HG03439 (cell line): ENCODE results near the gene TMEM255B.
"Not testable (repeated sequence)": the region's sequence is repeated elsewhere in the genome, so short reads cannot be mapped to it uniquely, and the experiment has no call there.

ENCODE experiments used
- ATAC-seq: cut with Tn5 transposase; IDR thresholded peaks from one replicate; pipeline ENCODE4 v1.9.1; 2021; ENCODE audit warnings: mild to moderate bottlenecking, moderate library complexity; ENCODE audit not compliant: unreplicated experiment

TMEM255B gene

GRCh38 chr13:113784645-113785024 is 25.6 kb downstream of the TMEM255B start:
- ATAC-seq: no peak

- ATAC-seq: no peak
Observed at GRCh38 chr13:113785051-113786010, 26.3 kb downstream of the TMEM255B start.

GRCh38 chr13:113786262-113786841 is 27.3 kb downstream of the TMEM255B start:
- no peak for ATAC-seq

- ATAC-seq: no peak
Observed at GRCh38 chr13:113787694-113788093, 28.7 kb downstream of the TMEM255B start.

GRCh38 chr13:113788413-113789135 is 29.5 kb downstream of the TMEM255B start:
- ATAC-seq: no peak

- no peak for ATAC-seq
Observed at GRCh38 chr13:113789167-113789566, 30.1 kb downstream of the TMEM255B start.

GRCh38 chr13:113789931-113790330 is 30.9 kb downstream of the TMEM255B start:
- not testable (repeated sequence) for ATAC-seq

GRCh38 chr13:113791226-113791625 is 32.2 kb downstream of the TMEM255B start:
- ATAC-seq: no peak

GRCh38 chr13:113791761-113792160 is 32.7 kb downstream of the TMEM255B start:
- ATAC-seq: no peak

GRCh38 chr13:113792236-113792770 is 33.3 kb downstream of the TMEM255B start:
- ATAC-seq: no peak

GRCh38 chr13:113792886-113793717 is 34.1 kb downstream of the TMEM255B start:
- no peak for ATAC-seq

GRCh38 chr13:113793718-113794085 is 34.7 kb downstream of the TMEM255B start:
- no peak for ATAC-seq

- ATAC-seq: no peak
Observed at GRCh38 chr13:113794086-113794485, 35.1 kb downstream of the TMEM255B start.

GRCh38 chr13:113794764-113795173 is 35.7 kb downstream of the TMEM255B start:
- ATAC-seq: no peak

- not testable (repeated sequence) for ATAC-seq
Observed at GRCh38 chr13:113795362-113795761, 36.3 kb downstream of the TMEM255B start.

- no peak for ATAC-seq
Observed at GRCh38 chr13:113796211-113796963, 37.4 kb downstream of the TMEM255B start.

GRCh38 chr13:113796964-113797676 is 38.1 kb downstream of the TMEM255B start:
- ATAC-seq: no peak

GRCh38 chr13:113798200-113798811 is 39.3 kb downstream of the TMEM255B start:
- no peak for ATAC-seq

- no peak for ATAC-seq
Observed at GRCh38 chr13:113800576-113800926, 41.5 kb downstream of the TMEM255B start.
